CD14-positive monocyte (primary cell): ENCODE results near the gene KEAP1. TPM values are rescaled to one million over a fixed set of nuclear protein-coding genes. Genes with fewer than 3 reads are reported as not detected.

Experiments
- DNase-seq, 3 donors: peaks; one replicate each; pipeline ENCODE4 v3.0.0-alpha.2; 2011 to 2022
- H2AFZ ChIP-seq: 2 replicates; pipeline ENCODE4 v1.6.0; 2012; ENCODE audit warnings: mild to moderate bottlenecking, low read depth, low read length, inconsistent platforms; ENCODE audit not compliant: insufficient read depth, poor library complexity, severe bottlenecking
- H3K27ac ChIP-seq, 2 donors: 1 replicate in 1 of 2; 2 replicates in 1 of 2; pipeline ENCODE4 v1.5.1; 2012 to 2013; ENCODE audit warnings: low read length in 2 of 2, control low read depth in 1 of 2, inconsistent platforms in 1 of 2, low read depth in 1 of 2, mild to moderate bottlenecking in 1 of 2
- H3K27me3 ChIP-seq, 2 donors: one replicate each; pipeline versions ENCODE4 v1.6.0 to v1.6.1; 2011 to 2013; ENCODE audit warnings: low read length in 2 of 2; ENCODE audit not compliant: control insufficient read depth in 2 of 2, insufficient read depth in 2 of 2
- H3K36me3 ChIP-seq, 2 donors: replicated peaks in 1 of 2; 1 replicate in 1 of 2; 2 replicates in 1 of 2; pipeline versions ENCODE4 v1.5.1 to v1.6.1; 2012 to 2013; ENCODE audit warnings: low read length in 2 of 2, control low read depth in 1 of 2, inconsistent platforms in 1 of 2, mild to moderate bottlenecking in 1 of 2; ENCODE audit not compliant: insufficient read depth in 2 of 2, control insufficient read depth in 1 of 2
- H3K4me1 ChIP-seq, 2 donors: 1 replicate in 1 of 2; 2 replicates in 1 of 2; pipeline versions ENCODE4 v1.5.1 to v1.6.1; 2012 to 2013; ENCODE audit warnings: low read length in 2 of 2, control low read depth in 1 of 2, inconsistent platforms in 1 of 2, mild to moderate bottlenecking in 1 of 2, moderate library complexity in 1 of 2; ENCODE audit not compliant: insufficient read depth in 2 of 2, control insufficient read depth in 1 of 2
- H3K4me2 ChIP-seq: replicated peaks from 2 replicates; pipeline ENCODE3; 2012; ENCODE audit warnings: low read length, moderate library complexity, mild to moderate bottlenecking; ENCODE audit not compliant: poor library complexity, severe bottlenecking; ENCODE audit errors: extremely low read depth
- H3K4me3 ChIP-seq, 3 experiments: fragments of 200-600 bp in 1 of 3; sonication (generic) in 1 of 3; replicated peaks in 1 of 3; 1 replicate in 2 of 3; 2 replicates in 1 of 3; pipeline ENCODE4 v1.5.1; 2011 to 2013; ENCODE audit warnings: low read length in 3 of 3, mild to moderate bottlenecking in 3 of 3, control low read depth in 2 of 3, low read depth in 2 of 3, inconsistent platforms in 1 of 3, moderate library complexity in 1 of 3
- H3K79me2 ChIP-seq: 2 replicates; pipeline ENCODE4 v1.6.0; 2012; ENCODE audit warnings: mild to moderate bottlenecking, control low read depth, inconsistent platforms, low read length, moderate library complexity; ENCODE audit not compliant: insufficient read depth
- H3K9ac ChIP-seq: 2 replicates; pipeline ENCODE4 v1.6.0; 2017; ENCODE audit warnings: low read length, mild to moderate bottlenecking; ENCODE audit not compliant: insufficient read depth, poor library complexity, severe bottlenecking
- H3K9me3 ChIP-seq, 2 donors: replicated peaks in 1 of 2; 1 replicate in 1 of 2; 2 replicates in 1 of 2; pipeline versions ENCODE4 v1.5.1 to v1.6.1; 2012 to 2013; ENCODE audit warnings: low read length in 2 of 2, control low read depth in 1 of 2; ENCODE audit not compliant: control insufficient read depth in 1 of 2, insufficient read depth in 1 of 2
- H4K20me1 ChIP-seq: 2 replicates; pipeline ENCODE4 v1.6.0; 2012; ENCODE audit warnings: mild to moderate bottlenecking, low read length, control low read depth, moderate library complexity; ENCODE audit not compliant: insufficient read depth
- H3K27ac Mint-ChIP-seq, 7 donors: one replicate each; pipeline ENCODE4 v1.8.0; 2020; ENCODE audit warnings: mild to moderate bottlenecking in 7 of 7, mixed read lengths in 7 of 7, moderate library complexity in 6 of 7, inconsistent platforms in 2 of 7
- H3K27me3 Mint-ChIP-seq, 3 donors: one replicate each; pipeline ENCODE4 v1.8.0; 2021 to 2022; ENCODE audit warnings: low read depth in 3 of 3, mild to moderate bottlenecking in 3 of 3, mixed read lengths in 3 of 3, moderate library complexity in 3 of 3, inconsistent platforms in 1 of 3
- H3K36me3 Mint-ChIP-seq, 2 donors: one replicate each; pipeline ENCODE4 v1.8.0; 2020; ENCODE audit warnings: mixed read lengths in 2 of 2, inconsistent platforms in 1 of 2, mild to moderate bottlenecking in 1 of 2
- H3K4me1 Mint-ChIP-seq: one replicate; pipeline ENCODE4 v1.8.0; 2020; ENCODE audit warnings: mild to moderate bottlenecking, mixed read lengths
- H3K4me3 Mint-ChIP-seq, 2 donors: one replicate each; pipeline ENCODE4 v1.8.0; 2020; ENCODE audit warnings: mild to moderate bottlenecking in 2 of 2, mixed read lengths in 2 of 2, moderate library complexity in 1 of 2
- H3K9me3 Mint-ChIP-seq, 7 donors: one replicate each; pipeline ENCODE4 v1.8.0; 2020 to 2022; ENCODE audit warnings: mixed read lengths in 7 of 7, mild to moderate bottlenecking in 6 of 7, moderate library complexity in 6 of 7, inconsistent platforms in 2 of 7
- WGBS: methylation state at CpG from one replicate; pipeline ENCODE4 v1.1.5; 2013; ENCODE audit warnings: missing lambda C conversion rate; ENCODE audit not compliant: insufficient coverage; 5-methylcytosine and 5-hydroxymethylcytosine counted together
- intact Hi-C, 2 donors: fragments of 100-400 bp; cut with micrococcal nuclease; formaldehyde crosslinking; loops; one replicate each; pipeline versions ENCODE4 v1.15.0 to v1.15.1; 2023
- polyA plus RNA-seq, 3 donors: library from polyadenylated mRNA; depleted of rRNA in 1 of 3; unstranded in 2 of 3; stranded (reverse) in 1 of 3; fragments of 300-500 nt in 2 of 3; fragments of >200 nt in 1 of 3; fragmentation: Illumina TruSeq in 2 of 3; gene quantifications; 1 replicate in 2 of 3; 2 replicates in 1 of 3; pipeline ENCODE4 v1.2.3, GENCODE V29; 2012 to 2021
- TF ChIP-seq, protein P1 (sequence below): fragments of 200-600 bp; IDR thresholded peaks from one replicate; pipeline ENCODE4 v1.8.0; 2022; ENCODE audit warnings: antibody characterized with exemption, mild to moderate bottlenecking

Gene KEAP1
- polyA plus RNA-seq, 3 donors = 26.0 to 32.6 (median 26.1) TPM

DNA sequence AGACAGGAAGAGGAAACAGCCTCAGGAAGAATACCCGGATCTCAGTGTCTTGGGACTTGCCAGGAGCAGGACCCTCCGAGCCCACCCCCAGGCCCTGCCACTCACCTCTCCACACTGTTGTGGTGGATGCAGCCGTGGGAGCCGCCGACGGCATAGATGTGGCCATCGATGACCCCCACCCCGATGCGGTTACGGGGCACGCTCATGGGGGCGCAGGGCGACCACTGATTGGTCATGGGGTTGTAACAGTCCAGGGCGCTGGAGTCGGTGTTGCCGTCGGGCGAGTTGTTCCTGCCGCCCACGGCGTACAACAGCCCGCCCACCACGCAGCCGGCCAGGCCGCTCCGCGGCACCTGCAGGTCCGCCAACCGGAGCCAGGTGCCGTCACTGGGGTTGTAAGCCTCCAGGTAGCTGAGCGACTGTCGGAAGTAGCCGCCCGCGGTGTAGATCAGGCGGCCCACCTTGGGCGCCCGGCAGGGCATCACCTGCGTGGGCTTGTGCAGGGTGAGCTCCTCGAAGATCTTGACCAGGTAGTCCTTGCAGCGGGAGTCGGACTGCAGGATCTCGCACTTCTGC is 11.6 kb downstream of the KEAP1 start:
- H4K20me1 ChIP-seq = peaks cover 38% of the 10 kb centered on the region
- no peak for DNase-seq
- H3K27me3 ChIP-seq = no peaks in the 10 kb centered on the region
- peaks cover 59 to 77% of the 10 kb centered on the region in 2 donors for H3K36me3 ChIP-seq
- no peak overlapping the region for H3K9ac ChIP-seq
- Mint-ChIP-seq H3K9me3 (no peaks in the 10 kb centered on the region), H3K4me1 (no peaks in the 10 kb centered on the region), H3K27me3 (no peaks in the 10 kb centered on the region), H3K36me3 (peaks cover 50 to 85% of the 10 kb centered on the region in 2 donors), H3K27ac (peak overlapping the region in 2 of 7 donors; percentile 38 to 60), H3K4me3 (no peak overlapping the region)
- no peaks in the 10 kb centered on the region for H3K4me1 ChIP-seq
- peaks cover 63% of the 10 kb centered on the region for H3K79me2 ChIP-seq
- no peak overlapping the region for H3K27ac ChIP-seq
- no peak overlapping the region for H2AFZ ChIP-seq
- TF ChIP-seq, protein P1, sequence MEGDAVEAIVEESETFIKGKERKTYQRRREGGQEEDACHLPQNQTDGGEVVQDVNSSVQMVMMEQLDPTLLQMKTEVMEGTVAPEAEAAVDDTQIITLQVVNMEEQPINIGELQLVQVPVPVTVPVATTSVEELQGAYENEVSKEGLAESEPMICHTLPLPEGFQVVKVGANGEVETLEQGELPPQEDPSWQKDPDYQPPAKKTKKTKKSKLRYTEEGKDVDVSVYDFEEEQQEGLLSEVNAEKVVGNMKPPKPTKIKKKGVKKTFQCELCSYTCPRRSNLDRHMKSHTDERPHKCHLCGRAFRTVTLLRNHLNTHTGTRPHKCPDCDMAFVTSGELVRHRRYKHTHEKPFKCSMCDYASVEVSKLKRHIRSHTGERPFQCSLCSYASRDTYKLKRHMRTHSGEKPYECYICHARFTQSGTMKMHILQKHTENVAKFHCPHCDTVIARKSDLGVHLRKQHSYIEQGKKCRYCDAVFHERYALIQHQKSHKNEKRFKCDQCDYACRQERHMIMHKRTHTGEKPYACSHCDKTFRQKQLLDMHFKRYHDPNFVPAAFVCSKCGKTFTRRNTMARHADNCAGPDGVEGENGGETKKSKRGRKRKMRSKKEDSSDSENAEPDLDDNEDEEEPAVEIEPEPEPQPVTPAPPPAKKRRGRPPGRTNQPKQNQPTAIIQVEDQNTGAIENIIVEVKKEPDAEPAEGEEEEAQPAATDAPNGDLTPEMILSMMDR = no peak
- intact Hi-C loops = no loop called here
- no peak overlapping the region for H3K4me3 ChIP-seq
- no peak overlapping the region for H3K4me2 ChIP-seq
- no peaks in the 10 kb centered on the region for H3K9me3 ChIP-seq
- WGBS = 98% methylated on average over 37 of the region's 43 CpGs

DNA sequence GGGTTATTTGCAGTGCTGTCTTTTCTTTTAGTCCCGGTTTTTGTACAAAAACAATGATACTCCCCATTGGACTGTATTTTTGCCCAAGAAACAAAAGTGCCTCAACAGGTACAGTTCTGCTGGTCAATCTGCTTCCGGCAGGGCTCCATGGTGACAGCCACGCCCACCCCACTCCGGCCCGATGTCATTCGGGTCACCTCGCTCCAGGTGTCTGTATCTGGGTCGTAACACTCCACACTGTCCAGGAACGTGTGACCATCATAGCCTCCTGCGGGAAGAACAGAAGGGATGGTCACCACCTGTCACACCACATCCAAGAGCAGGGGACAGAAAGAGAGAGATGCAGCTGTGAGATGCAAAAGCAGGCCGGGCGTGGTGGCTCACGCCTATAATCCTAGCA is 16.6 kb downstream of the KEAP1 start:
- Histone ChIP-seq H3K9me3 (no peaks in the 10 kb centered on the region), H2AFZ (no peak overlapping the region), H3K9ac (no peak overlapping the region), H3K27me3 (no peaks in the 10 kb centered on the region), H3K36me3 (peaks cover 40 to 61% of the 10 kb centered on the region in 2 donors), H3K4me1 (peaks cover 8 to 9% of the 10 kb centered on the region in 2 donors), H4K20me1 (peaks cover 34% of the 10 kb centered on the region), H3K4me3 (no peak overlapping the region), H3K4me2 (no peak overlapping the region), H3K79me2 (peaks cover 23% of the 10 kb centered on the region), H3K27ac (no peak overlapping the region)
- WGBS = 92% methylated on average over 9 of the region's 13 CpGs
- Mint-ChIP-seq H3K27me3 (peaks cover 0 to 1% (median 0%) of the 10 kb centered on the region in 3 donors), H3K36me3 (peaks cover 41 to 66% of the 10 kb centered on the region in 2 donors), H3K4me1 (peaks cover 7% of the 10 kb centered on the region), H3K27ac (peak overlapping the region in 1 of 7 donors; percentile 52), H3K9me3 (no peaks in the 10 kb centered on the region), H3K4me3 (no peak overlapping the region)
- no peak for DNase-seq
- TF ChIP-seq, protein P1 = no peak
- intact Hi-C loops = no loop called here
